ENCODE data around the gene GRIN2C.

DNA sequence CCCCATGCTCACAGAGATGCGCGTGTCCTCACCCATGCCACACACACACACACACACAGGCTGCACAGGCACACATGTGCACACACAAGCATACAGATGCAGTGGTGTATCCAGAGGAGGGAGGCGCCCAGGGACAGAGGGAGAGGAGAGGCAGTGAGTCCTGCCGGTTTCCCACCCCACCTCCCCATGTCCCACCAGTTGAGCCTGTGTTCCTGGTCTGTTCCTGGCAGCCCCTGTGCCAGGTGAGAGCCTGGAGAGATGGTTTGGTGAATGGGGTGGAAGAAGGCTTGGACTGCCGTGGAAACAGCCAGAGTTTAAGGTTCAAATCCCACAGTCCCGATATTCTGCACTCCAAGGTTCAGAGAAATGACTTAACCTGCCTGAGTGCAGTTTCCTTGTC, 44.0 kb upstream of the GRIN2C start:
- TF ChIP-seq, protein P1, sequence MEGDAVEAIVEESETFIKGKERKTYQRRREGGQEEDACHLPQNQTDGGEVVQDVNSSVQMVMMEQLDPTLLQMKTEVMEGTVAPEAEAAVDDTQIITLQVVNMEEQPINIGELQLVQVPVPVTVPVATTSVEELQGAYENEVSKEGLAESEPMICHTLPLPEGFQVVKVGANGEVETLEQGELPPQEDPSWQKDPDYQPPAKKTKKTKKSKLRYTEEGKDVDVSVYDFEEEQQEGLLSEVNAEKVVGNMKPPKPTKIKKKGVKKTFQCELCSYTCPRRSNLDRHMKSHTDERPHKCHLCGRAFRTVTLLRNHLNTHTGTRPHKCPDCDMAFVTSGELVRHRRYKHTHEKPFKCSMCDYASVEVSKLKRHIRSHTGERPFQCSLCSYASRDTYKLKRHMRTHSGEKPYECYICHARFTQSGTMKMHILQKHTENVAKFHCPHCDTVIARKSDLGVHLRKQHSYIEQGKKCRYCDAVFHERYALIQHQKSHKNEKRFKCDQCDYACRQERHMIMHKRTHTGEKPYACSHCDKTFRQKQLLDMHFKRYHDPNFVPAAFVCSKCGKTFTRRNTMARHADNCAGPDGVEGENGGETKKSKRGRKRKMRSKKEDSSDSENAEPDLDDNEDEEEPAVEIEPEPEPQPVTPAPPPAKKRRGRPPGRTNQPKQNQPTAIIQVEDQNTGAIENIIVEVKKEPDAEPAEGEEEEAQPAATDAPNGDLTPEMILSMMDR (IDR thresholded peaks at IDR 0.05): no peak
- TF ChIP-seq POLR2A (IDR thresholded peaks at IDR 0.05): no peak
- TF ChIP-seq POLR2AphosphoS5 (IDR thresholded peaks at IDR 0.05): no peak

All from upper lobe of left lung (tissue), 4 donors.